H1 (cell line): ENCODE measurements around the gene HADH. TPM values are rescaled to one million over a fixed set of nuclear protein-coding genes. Genes with fewer than 3 reads are reported as not detected.
A peak's percentile ranks its signal among the peaks of the same experiment; 100 is the strongest.

Source experiments
- CTCF ChIA-PET: fragments of 300-600 bp; sonication (Branson Sonifier 250); formaldehyde crosslinking; loops from one replicate; lab custom pipeline; 2021; ENCODE audit not compliant: partially characterized antibody; lab: Charles Lee
- POLR2A ChIA-PET: fragments of 300-600 bp; sonication (Branson Sonifier 250); formaldehyde crosslinking; loops from one replicate; lab custom pipeline; 2021; ENCODE audit warnings: inconsistent platforms; ENCODE audit not compliant: partially characterized antibody; lab: Charles Lee
- DNase-seq, 2 experiments: peaks; one replicate each; pipeline versions ENCODE4 v3.0.0 to v3.0.0-alpha.2; 2010 to 2022; ENCODE audit warnings: low spot score in 2 of 2, low read depth in 1 of 2, mixed read lengths in 1 of 2
- FAIRE-seq: peaks from 2 replicates; lab custom pipeline; 2011; peaks lifted over from hg19 to GRCh38; lab: Jason Lieb, UNC
- H2AFZ ChIP-seq: 2 replicates; pipeline ENCODE4 v1.8.1; 2012; ENCODE audit warnings: low read length, inconsistent platforms
- H2AK5ac ChIP-seq: 2 replicates; pipeline ENCODE4 v1.6.1; 2013; ENCODE audit warnings: low read depth, low read length
- H2BK120ac ChIP-seq: replicated peaks from 2 replicates; pipeline ENCODE3; 2013; ENCODE audit warnings: low read depth, low read length, inconsistent platforms
- H2BK12ac ChIP-seq: 2 replicates; pipeline ENCODE4 v1.6.1; 2013; ENCODE audit warnings: low read depth, low read length
- H2BK15ac ChIP-seq: 2 replicates; pipeline ENCODE4 v1.6.1; 2013; ENCODE audit warnings: low read length
- H2BK20ac ChIP-seq: 2 replicates; pipeline ENCODE4 v1.6.1; 2013; ENCODE audit warnings: low read length
- H2BK5ac ChIP-seq: 2 replicates; pipeline ENCODE4 v1.6.1; 2013; ENCODE audit warnings: low read depth, low read length
- H3K14ac ChIP-seq: 2 replicates; pipeline ENCODE4 v1.6.1; 2013; ENCODE audit warnings: inconsistent platforms; ENCODE audit not compliant: insufficient read length
- H3K18ac ChIP-seq: 2 replicates; pipeline ENCODE4 v1.6.1; 2013; ENCODE audit warnings: low read length; ENCODE audit errors: extremely low read depth
- H3K23ac ChIP-seq: 2 replicates; pipeline ENCODE4 v1.6.1; 2013; ENCODE audit warnings: inconsistent platforms; ENCODE audit not compliant: insufficient read length
- H3K23me2 ChIP-seq: 2 replicates; pipeline ENCODE4 v1.6.1; 2013; ENCODE audit warnings: low read depth, low read length
- H3K27ac ChIP-seq: 2 replicates; pipeline ENCODE4 v1.6.1; 2011; ENCODE audit warnings: low read depth, low read length, inconsistent platforms
- H3K27me3 ChIP-seq, 4 experiments: replicated peaks in 1 of 4; 1 replicate in 1 of 4; 2 replicates in 3 of 4; pipeline versions ENCODE4 v1.6.1 to v1.8.1; 2011 to 2013; ENCODE audit warnings: low read length in 3 of 4, mild to moderate bottlenecking in 3 of 4, inconsistent platforms in 2 of 4, mixed read lengths in 2 of 4, moderate library complexity in 1 of 4; ENCODE audit not compliant: control insufficient read depth in 3 of 4, insufficient read depth in 3 of 4; ENCODE audit errors: extremely low read depth in 1 of 4
- H3K36me3 ChIP-seq, 4 experiments: 2 replicates each; pipeline versions ENCODE4 v1.6.1 to v1.8.1; 2011 to 2013; ENCODE audit warnings: mild to moderate bottlenecking in 4 of 4, low read length in 3 of 4, moderate library complexity in 2 of 4, control low read depth in 1 of 4, inconsistent platforms in 1 of 4; ENCODE audit not compliant: insufficient read depth in 4 of 4, control insufficient read depth in 2 of 4
- H3K4ac ChIP-seq: replicated peaks from 2 replicates; pipeline ENCODE3; 2013; ENCODE audit warnings: low read length, low read depth, mixed read lengths, inconsistent platforms; ENCODE audit not compliant: insufficient read length
- H3K4me1 ChIP-seq, 4 experiments: replicated peaks in 1 of 4; 1 replicate in 1 of 4; 2 replicates in 3 of 4; pipeline versions ENCODE4 v1.6.1 to v1.8.1; 2011 to 2013; ENCODE audit warnings: low read length in 3 of 4, inconsistent platforms in 2 of 4, mixed read lengths in 1 of 4; ENCODE audit not compliant: insufficient read depth in 4 of 4, control insufficient read depth in 3 of 4
- H3K4me2 ChIP-seq, 2 experiments: 2 replicates each; pipeline versions ENCODE4 v1.6.1 to v1.8.1; 2011 to 2013; ENCODE audit warnings: low read depth in 2 of 2, low read length in 2 of 2, control low read depth in 1 of 2, inconsistent platforms in 1 of 2, mild to moderate bottlenecking in 1 of 2; ENCODE audit not compliant: insufficient read depth in 1 of 2
- H3K4me3 ChIP-seq, 4 experiments: fragments of 200-600, 300-600 bp in 1 of 4; sonication (generic), shearing (Covaris generic), sonication (Bioruptor Twin) in 1 of 4; 2 replicates each; pipeline versions ENCODE4 v1.5.1 to v1.8.1; 2011 to 2016; ENCODE audit warnings: low read length in 4 of 4, low read depth in 3 of 4, control low read depth in 2 of 4, inconsistent platforms in 2 of 4, mild to moderate bottlenecking in 2 of 4, mixed read lengths in 1 of 4, moderate library complexity in 1 of 4; ENCODE audit not compliant: insufficient read depth in 2 of 4; ENCODE audit errors: extremely low read depth in 1 of 4
- H3K56ac ChIP-seq: replicated peaks from 2 replicates; pipeline ENCODE3; 2013; ENCODE audit warnings: low read depth, mild to moderate bottlenecking, mixed read lengths, low read length, inconsistent platforms; ENCODE audit not compliant: insufficient read length
- H3K79me1 ChIP-seq: 2 replicates; pipeline ENCODE4 v1.6.1; 2013; ENCODE audit warnings: low read depth, low read length, control low read depth
- H3K79me2 ChIP-seq, 2 experiments: 2 replicates each; pipeline versions ENCODE4 v1.6.1 to v1.8.1; 2012 to 2013; ENCODE audit warnings: low read length in 2 of 2, mild to moderate bottlenecking in 2 of 2, inconsistent platforms in 1 of 2; ENCODE audit not compliant: insufficient read depth in 2 of 2, control insufficient read depth in 1 of 2
- H3K9ac ChIP-seq, 4 experiments: replicated peaks in 1 of 4; 1 replicate in 1 of 4; 2 replicates in 3 of 4; pipeline versions ENCODE4 v1.6.1 to v1.8.1; 2011 to 2013; ENCODE audit warnings: low read depth in 3 of 4, low read length in 3 of 4, control low read depth in 2 of 4, mild to moderate bottlenecking in 2 of 4, moderate library complexity in 2 of 4, inconsistent platforms in 1 of 4; ENCODE audit errors: extremely low read depth in 1 of 4
- H3K9me3 ChIP-seq, 2 experiments: 2 replicates each; pipeline versions ENCODE4 v1.6.1 to v1.8.1; 2012 to 2013; ENCODE audit warnings: mild to moderate bottlenecking in 2 of 2, moderate library complexity in 2 of 2, control low read depth in 1 of 2, inconsistent platforms in 1 of 2, low read depth in 1 of 2, low read length in 1 of 2, mixed read lengths in 1 of 2; ENCODE audit not compliant: insufficient read depth in 2 of 2
- H4K20me1 ChIP-seq, 2 experiments: replicated peaks in 1 of 2; 2 replicates each; pipeline versions ENCODE3 to v1.8.1; 2011 to 2013; ENCODE audit warnings: inconsistent platforms in 2 of 2, low read length in 2 of 2, mild to moderate bottlenecking in 1 of 2; ENCODE audit not compliant: insufficient read depth in 2 of 2, control insufficient read depth in 1 of 2
- H4K5ac ChIP-seq: 2 replicates; pipeline ENCODE4 v1.6.1; 2013; ENCODE audit warnings: low read length, low read depth, mixed read lengths, inconsistent platforms; ENCODE audit not compliant: insufficient read length
- H4K8ac ChIP-seq: 2 replicates; pipeline ENCODE4 v1.8.0; 2013; ENCODE audit warnings: mild to moderate bottlenecking, moderate library complexity, low read length, inconsistent platforms; ENCODE audit not compliant: insufficient read depth; ENCODE audit errors: extremely low read depth
- H4K91ac ChIP-seq: replicated peaks from 2 replicates; pipeline ENCODE3; 2013; ENCODE audit warnings: low read length, mixed read lengths, inconsistent platforms; ENCODE audit not compliant: insufficient read length
- CTBP2 ChIP-seq: IDR thresholded peaks from 2 replicates; pipeline ENCODE4 v1.7.0; 2011; ENCODE audit warnings: borderline replicate concordance, mild to moderate bottlenecking, moderate library complexity, mixed read lengths, low read length; ENCODE audit not compliant: insufficient read depth, insufficient read length
- FOSL1 ChIP-seq: IDR thresholded peaks from 2 replicates; pipeline ENCODE4 v1.6.1; 2011; ENCODE audit warnings: mild to moderate bottlenecking, low read depth, low read length, moderate library complexity; ENCODE audit not compliant: insufficient read depth
- PHF8 ChIP-seq: fragments of 200-600 bp; sonication (generic); conservative IDR thresholded peaks from 2 replicates; pipeline ENCODE4 v1.7.1; 2012; ENCODE audit warnings: low read depth, mild to moderate bottlenecking, inconsistent platforms, low read length, moderate library complexity
- POLR2A ChIP-seq, 2 experiments: IDR thresholded peaks; 1 replicate in 1 of 2; 2 replicates in 1 of 2; pipeline ENCODE4 v1.6.1; 2011; ENCODE audit warnings: low read depth in 2 of 2, low read length in 2 of 2, mild to moderate bottlenecking in 2 of 2; ENCODE audit errors: control extremely low read depth in 1 of 2
- SIN3A ChIP-seq, 2 experiments: IDR thresholded peaks in 1 of 2; conservative IDR thresholded peaks in 1 of 2; 2 replicates each; pipeline ENCODE4 v1.6.1; 2011 to 2012; ENCODE audit warnings: low read length in 2 of 2, improper control_type of control experiment in 1 of 2, low read depth in 1 of 2, mild to moderate bottlenecking in 1 of 2
- SP4 ChIP-seq: IDR thresholded peaks from 2 replicates; pipeline ENCODE4 v1.6.1; 2012; ENCODE audit warnings: low read length, inconsistent platforms
- TAF7 ChIP-seq: optimal IDR thresholded peaks from 2 replicates; pipeline ENCODE3; 2011; ENCODE audit warnings: low read depth, mild to moderate bottlenecking, inconsistent platforms, low read length, moderate library complexity, borderline replicate concordance
- TCF12 ChIP-seq: IDR thresholded peaks from 2 replicates; pipeline ENCODE4 v1.6.1; 2011; ENCODE audit warnings: low read depth, mild to moderate bottlenecking, low read length
- ZNF274 ChIP-seq: IDR thresholded peaks from 2 replicates; pipeline ENCODE4 v1.7.0; 2012; ENCODE audit warnings: low read length, borderline replicate concordance; ENCODE audit errors: extremely low read depth
- WGBS, 2 experiments: shearing (Covaris generic) in 1 of 2; methylation state at CpG; one replicate each; pipeline versions ENCODE4 v1.1.6 to v1.1.7; 2013 to 2015; ENCODE audit warnings: low lambda C conversion rate in 2 of 2, mixed read lengths in 2 of 2, inconsistent platforms in 1 of 2, low coverage in 1 of 2, missing lambda C conversion rate in 1 of 2; ENCODE audit not compliant: insufficient replicate concordance in 2 of 2, insufficient coverage in 1 of 2, insufficient read length in 1 of 2; ENCODE audit errors: extremely low coverage in 1 of 2, missing lambda C conversion rate in 1 of 2; 5-methylcytosine and 5-hydroxymethylcytosine counted together
- polyA plus RNA-seq, 7 experiments: library from polyadenylated mRNA; depleted of rRNA in 3 of 7; stranded (reverse) in 5 of 7; unstranded in 2 of 7; fragments of >200 nt in 5 of 7; fragments of 200-250 nt in 2 of 7; gene quantifications; 1 replicate in 5 of 7; 2 replicates in 1 of 7; 4 replicates in 1 of 7; pipeline versions ENCODE4 v1.2.1 to v1.2.3, GENCODE V29; 2011 to 2013; ENCODE audit warnings: missing spikeins in 2 of 7, mixed read lengths in 2 of 7
- total RNA-seq: library from RNA; stranded (reverse); fragmentation: NEBNext Ultra II Directional; extraction: Animal tissue kit (Norgen Biotek cat#: 25700); gene quantifications from 2 replicates; pipeline ENCODE4 v1.2.1, GENCODE V29; 2021

Gene HADH
- total and polyA plus RNA-seq, 2 of the 8 experiments (the other 6 are each of a cell fraction or from before 2014, with no cell fraction given): 47.5 to 54.4 TPM

GRCh38 chr4:107989162-107989536 lies 540 bp upstream of the HADH start:
- Histone ChIP-seq H3K9me3 (no peaks in the 10 kb centered on the region), H2AK5ac (no peak overlapping the region), H3K4ac (no peak overlapping the region), H3K27ac (no peak overlapping the region), H3K36me3 (no peaks in the 10 kb centered on the region), H3K56ac (no peak overlapping the region), H2BK15ac (no peak overlapping the region), H3K18ac (no peak overlapping the region), H3K23me2 (peaks cover 8% of the 10 kb centered on the region; the same call in 1 of the 2 replicates), H2BK120ac (no peak overlapping the region), H4K91ac (no peak overlapping the region), H3K14ac (no peak overlapping the region), H4K20me1 (peaks cover 0 to 8% of the 10 kb centered on the region in 2 experiments), H2BK5ac (no peak overlapping the region), H2AFZ (peak overlapping the region; percentile 1; the same call in 1 of the 2 replicates), H3K4me3 (peak overlapping the region; percentile 72 to 85 (median 79); a peak in 7 of 8 replicates), H3K27me3 (no peaks in the 10 kb centered on the region; a peak in 1 of 7 replicates), H2BK12ac (no peak overlapping the region), H3K79me2 (peaks cover 0 to 34% of the 10 kb centered on the region in 2 experiments; a peak in 3 of 4 replicates), H4K5ac (no peak overlapping the region), H3K4me1 (peaks cover 0 to 3% (median 0%) of the 10 kb centered on the region in 4 experiments; a peak in 2 of 7 replicates), H3K9ac (peak overlapping the region in 1 of 4 experiments; percentile 13; a peak in 1 of 7 replicates), H3K23ac (no peak overlapping the region), H2BK20ac (no peak overlapping the region), H3K79me1 (no peaks in the 10 kb centered on the region; the same call in 1 of the 2 replicates), H3K4me2 (peak overlapping the region; percentile 72 to 73), H4K8ac (no peak overlapping the region)
- no peak for FAIRE-seq
- no peak for DNase-seq
- WGBS, 2 experiments: 36% methylated on average over 8 of the region's 8 CpGs; no CpG with 5 or more reads in 1 of the 2 experiments
- CTCF ChIA-PET: no interaction called here
- POLR2A ChIA-PET: no interaction called here
- no peak for TF ChIP-seq SIN3A (conservative IDR thresholded peaks at IDR 0.05 in 1 of 2, IDR thresholded peaks at IDR 0.05 in 1 of 2; ENCODE audit: low read depth in 1 of 2, low read length in 2 of 2)
- TF ChIP-seq FOSL1: no peak
- TF ChIP-seq CTBP2: no peak
- TF ChIP-seq SP4: no peak
- TF ChIP-seq TAF7: no peak
- no peak for TF ChIP-seq PHF8
- no peak for TF ChIP-seq POLR2A (IDR thresholded peaks at IDR 0.05; ENCODE audit: control extremely low read depth in 1 of 2, low read depth in 2 of 2, low read length in 2 of 2)
- TF ChIP-seq TCF12: no peak
- no peak for TF ChIP-seq ZNF274
